ENCODE data around the gene NACAD.

Gene NACAD

DNA sequence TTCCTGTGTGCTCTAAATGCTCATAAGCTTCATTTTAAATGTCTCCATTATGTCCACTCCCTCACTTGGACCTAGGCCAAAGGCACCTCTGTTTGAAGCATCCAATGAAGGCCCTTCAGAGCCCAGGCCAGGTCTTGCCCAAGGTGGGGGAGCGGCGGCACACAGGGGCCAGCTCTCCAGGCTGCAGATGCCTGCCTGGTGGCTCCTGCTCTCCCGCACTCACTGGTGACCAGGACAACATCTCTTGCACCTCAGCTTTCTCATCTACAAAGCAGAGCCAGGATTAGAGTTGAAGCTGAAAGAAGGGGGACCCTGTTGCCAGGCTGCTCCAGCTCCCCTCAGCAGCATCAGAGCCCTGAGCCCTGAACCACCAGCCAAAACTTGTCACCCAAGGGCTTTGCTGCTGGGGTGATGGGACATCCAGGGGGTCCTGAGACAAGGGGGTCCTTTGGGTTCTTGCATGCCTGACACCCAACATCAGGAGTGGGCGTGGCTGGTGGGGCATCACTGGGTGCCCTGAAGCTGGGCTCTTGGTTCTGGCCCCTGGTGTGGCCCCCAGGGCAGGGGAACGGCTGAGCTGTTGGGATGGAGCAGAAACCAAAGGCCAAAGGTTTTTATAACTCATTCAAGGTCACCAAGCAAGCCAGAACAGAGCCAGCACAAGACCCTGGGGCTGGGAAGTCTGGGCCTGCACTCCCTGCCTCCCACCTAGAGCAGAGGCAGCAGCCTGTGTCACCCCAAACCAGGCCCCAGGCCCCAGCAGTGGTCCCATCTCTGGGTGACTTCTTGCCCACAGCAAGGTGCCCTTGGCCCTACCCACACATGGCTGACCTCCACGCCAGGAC is 1.2 kb downstream of the NACAD start:
- no peak for DNase-seq

DNA sequence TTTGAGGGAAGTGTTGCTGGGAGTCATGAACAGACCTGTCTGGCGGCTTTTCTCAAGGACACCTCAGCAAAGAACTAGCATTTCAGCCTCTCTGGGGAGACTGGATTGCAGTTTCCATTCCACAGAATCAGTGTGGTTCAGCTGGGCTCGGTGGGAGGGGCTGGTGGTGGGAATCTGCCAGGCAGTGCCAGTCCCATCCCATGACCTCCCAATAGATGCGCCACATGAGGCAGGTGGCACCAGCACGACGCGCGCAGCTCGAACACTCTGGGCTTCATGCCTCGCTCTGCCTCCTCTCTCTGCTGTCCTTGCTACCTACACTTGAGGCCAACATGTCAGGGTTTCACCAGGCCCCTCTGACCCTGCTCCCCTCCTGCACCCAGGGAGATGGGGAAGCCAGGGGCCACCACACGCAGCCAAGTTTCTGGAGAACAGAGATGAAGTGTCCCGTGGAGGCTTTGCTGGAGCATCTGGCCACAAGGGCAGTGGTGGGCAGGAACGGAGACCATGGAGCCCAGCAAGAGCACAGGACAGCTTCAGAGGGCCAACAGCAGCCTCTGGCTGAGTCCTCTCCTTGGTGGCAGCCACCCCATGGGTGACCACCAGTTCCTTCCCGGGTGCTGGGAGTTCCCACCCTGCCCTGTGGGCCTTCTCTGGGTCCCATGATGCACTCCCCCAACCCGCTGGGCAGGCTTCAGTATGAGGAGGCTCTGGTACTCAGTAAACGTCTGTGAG is 2.3 kb downstream of the NACAD start:
- no peak for DNase-seq

DNA sequence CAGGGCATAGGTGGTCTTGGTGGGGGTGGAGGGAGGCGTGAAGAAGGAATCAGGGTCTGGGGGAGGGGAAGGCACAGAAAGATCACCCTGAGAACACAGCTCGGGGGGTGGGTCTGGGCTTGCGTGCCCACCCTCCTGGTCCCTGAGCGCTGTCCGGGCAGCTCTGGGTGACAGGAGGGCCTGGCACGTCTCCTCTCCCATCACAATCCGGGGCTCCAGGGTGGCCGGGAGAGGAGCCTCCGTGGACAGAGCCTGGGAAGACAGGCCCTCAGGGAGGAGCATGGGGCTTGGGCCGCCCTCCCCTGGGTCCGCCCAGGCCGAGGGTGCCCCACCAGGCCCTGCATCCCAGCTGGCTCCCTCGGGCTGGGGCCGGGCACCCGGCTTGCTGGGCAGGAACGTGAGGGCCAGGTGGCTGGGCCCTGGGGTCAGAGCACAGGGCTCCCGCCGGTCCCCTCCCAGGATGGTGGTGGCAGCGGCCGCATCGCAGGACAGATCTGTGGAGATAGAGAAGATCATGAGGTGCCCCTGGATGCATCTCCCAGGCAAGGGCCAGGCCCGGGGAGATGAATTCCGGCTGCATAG is 3.1 kb downstream of the NACAD start:
- no peak for DNase-seq

DNA sequence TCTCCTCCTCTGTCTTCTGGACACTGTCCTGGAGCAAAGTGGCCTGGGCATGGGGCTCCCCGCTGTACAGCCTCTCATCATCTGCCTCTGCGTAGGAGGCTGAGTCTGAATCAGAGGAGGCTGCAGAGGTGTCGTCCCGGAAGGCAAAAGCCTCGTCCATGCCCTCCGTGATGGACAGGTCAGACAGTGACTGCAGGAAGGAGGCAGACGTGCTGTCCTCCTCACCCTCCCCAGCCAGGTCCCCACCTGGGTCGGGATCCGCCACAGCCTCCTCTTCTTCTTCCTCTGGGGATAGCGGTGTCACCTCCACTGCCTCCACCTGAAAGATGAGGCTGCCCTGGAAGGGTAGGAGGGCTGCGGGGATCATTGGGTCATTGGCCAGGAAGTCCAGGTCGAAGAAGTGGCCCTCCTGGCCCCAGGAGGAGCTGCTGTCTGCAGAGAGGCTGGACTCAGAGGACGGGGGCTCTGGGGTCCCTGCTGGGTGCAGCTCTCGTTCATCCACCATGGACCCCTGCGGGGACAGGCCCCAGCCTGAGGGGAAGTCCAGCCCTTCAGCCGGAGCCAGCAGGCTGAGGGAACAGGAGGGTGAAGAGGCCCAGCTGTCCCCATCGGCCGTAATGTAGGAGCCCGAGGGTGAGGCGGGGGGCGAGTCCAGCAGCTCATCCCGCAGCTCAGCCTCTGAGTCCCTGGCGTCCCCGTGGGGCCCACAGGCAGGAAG is 3.7 kb downstream of the NACAD start:
- DNase-seq = no peak

DNA sequence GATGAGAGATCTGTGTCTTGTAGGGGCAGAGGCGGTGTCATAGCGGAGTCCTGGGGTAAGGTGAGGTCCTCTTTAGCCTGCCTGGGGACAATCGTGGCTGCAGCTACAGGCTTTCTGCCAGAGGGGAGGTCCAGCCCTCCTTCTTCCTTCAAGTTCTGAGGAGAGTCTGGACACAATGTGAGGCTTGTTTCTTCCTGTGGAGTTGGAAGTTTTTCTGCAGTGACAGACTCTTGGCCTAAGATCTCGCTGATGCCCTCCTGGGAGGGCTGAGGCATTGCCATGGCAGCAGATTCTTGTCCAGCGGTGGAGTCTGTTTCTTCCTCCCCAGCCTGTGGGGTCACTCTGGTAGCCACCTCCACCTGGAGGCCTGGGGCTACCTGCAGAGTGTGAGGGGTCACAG is 4.4 kb downstream of the NACAD start:
- DNase-seq = no peak

DNA sequence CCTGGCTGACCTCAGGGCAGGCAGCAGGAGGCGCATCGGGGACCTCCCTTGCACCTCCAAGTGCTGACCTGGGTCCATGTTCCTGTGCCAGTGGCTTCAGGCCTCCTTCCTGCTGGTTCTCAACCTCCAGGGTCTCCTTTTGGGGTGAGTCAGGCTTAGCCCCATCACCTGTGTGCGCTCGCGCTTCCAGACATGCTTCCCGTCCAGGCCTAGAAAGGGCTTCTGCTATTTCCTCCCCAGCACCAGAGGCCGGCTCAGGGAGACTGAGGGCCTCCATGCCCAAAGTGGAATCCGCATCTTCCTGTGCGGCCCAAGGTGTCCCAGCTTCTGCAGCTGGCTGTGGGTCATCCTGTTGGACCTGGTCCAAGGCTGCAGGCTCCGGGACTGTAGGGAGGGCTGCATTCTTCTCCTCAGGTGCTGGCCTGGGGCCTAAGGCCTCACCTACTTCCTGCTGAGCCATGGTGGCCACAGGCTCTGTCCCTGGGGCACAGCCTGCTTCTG is 5.9 kb downstream of the NACAD start:
- no peak for DNase-seq

DNA sequence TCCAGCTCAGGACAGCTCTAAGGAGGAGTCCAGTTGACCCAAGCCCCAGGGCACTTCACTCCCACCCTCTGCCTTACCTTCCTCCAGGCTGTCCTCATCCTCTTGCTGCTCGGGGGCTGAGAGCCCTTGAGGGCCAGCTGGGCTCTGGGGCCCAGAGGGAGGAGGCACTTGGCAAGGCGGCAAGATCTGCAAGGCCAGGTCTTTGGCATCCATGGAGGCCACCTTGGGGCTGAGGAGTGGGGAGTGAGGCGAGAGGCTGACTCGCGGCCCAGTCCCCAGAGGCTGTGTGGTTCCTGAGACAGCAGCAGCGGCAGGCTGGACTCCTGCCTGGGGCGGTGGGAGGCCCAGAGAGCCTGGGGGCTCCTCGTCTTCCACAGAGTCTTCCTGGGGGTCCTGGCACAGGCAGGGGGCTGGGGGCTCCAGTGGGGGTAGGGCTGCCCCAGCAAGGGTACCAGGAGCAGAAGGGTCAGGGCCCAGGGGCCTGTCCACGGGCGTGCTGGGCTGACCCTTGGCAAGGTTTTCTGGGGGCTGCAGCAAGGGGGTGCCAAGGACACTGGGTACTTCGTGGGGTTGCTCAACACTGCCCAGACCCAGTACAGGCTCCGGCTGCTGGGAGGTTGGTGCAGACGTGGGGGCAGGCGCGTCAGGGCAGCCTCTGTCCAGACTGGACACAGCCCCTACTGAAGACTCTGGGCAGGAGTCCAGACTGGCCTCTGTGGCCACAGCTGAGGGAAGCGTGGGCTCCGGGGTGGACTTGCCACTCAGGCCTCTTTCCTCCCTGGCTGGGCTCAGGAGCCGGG is 6.5 kb downstream of the NACAD start:
- no peak for DNase-seq

DNA sequence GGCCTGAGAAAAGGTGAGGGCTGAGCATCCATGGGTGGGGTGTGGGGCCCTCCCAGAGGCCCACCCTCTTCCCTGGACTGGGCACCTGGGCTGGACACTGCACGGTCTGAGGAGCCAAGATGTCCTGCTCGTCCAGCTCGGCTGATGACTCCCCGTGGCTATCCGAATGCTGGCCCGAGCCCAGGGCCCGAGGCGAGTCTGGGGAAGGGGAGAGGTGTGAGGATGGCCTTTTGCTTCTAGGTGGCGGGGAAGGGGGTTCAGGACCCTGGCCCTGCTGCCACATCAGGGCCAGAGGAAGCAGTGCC is 7.1 kb downstream of the NACAD start:
- no peak for DNase-seq

DNA sequence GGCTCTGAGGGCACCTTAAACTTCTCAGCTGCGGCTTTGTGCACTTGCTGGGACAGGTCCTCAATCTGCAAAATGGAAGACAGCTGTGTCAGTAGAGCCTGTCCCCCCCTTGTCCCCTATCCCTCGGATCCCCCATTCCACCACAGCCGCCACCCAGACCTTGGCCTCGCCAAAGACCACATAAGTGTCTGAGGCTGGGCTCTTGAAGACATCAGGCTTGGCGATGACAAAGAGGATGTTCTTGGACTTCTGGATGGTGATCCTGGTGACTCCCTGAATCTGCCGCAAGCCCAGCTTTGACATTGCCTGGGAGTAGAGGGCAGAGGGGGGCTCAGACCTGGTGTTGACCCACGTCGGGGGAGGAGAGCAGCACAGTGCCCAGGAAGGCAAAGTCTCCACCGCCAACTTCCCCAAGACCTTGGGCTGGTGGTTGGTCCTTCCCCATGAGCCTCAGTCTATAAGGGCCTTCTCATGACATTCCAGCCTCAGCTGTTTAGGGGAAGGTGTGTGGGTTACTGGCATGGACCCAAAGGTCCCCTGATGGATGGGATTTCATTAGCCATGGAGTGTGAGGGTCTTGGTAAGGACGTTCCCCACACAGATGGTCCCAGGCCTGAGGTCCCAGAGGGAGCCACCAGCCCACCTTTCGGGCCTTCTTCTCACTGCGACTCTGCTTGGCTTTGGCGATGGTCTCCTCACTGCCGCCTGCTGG is 7.7 kb downstream of the NACAD start:
- no peak for DNase-seq

DNA sequence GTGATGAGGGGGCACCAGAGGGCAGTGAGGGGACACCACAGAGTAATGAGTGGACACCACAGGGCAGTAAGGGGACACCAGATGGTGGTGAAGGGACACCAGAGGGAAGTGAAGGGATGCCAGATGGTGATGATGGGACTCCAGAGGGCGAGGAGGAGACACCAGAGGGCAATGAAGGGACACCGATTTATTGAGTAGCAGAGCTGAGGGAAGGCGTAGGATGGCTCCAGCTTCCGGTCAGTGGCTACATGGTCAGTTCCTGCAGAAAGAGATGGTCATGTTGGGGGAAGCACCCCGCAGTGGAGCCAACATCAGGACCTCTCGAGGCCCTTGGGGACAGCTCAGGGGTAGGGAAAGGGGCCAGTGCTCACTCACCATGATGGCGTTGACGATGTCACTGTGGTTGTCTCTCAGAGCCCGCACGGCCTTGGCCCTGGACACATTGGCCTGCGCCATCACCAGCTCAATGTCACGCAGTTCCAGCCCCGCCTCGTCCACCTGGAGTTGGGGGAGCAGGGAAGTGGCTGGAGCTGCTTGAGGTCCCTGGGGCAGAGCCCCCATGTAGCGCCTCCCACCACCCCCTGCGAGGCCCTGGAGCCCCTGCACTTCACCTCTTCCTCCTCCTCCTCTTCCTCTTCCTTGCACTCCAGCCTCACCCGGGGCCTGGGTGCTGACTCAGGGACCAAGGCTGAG is 8.4 kb downstream of the NACAD start:
- DNase-seq = no peak

DNA sequence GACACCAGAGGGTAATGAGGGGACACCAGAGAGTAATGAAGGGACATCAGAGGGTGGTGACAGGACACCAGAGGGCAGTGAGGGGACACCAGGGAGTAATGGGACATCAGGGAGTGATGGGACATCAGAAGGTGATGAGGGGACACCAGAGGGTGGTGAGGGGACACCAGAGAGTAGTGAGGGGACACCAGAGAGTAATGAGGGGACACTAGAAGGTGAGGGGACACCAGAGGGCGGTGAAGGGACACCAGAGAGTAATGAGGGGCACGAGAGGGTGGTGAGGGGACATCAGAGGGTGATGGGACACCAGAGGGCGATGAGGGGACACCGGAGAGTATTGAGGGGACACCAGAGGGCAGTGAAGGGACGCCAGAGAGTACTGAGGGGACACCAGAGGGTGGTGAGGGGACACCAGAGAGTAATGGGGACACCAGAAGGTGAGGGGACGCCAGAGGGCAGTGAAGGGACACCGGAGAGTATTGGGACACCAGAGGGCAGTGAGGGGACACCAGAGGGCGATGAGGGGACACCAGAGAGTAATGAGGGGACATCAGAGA is 10.6 kb downstream of the NACAD start:
- peak; percentile 17 for DNase-seq

DNA sequence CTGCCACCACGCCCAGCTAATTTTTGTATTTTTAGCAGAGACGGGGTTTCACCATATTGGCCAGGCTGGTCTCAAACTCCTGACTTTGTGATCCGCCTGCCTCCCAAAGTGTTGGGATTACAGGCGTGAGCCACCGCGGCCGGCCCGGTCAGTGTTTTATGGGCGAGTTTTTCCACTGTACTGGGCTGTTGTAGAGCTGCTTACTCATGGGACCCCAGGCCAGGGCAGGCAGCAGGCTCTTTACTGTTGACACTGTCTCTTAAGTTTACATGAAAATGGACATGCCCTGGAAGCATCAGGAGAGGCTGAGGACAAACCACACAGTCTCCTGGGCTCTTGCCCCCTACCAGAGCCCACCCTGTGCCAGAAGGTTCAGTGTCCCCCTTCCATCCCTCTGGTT is 11.2 kb downstream of the NACAD start:
- no peak for DNase-seq

DNA sequence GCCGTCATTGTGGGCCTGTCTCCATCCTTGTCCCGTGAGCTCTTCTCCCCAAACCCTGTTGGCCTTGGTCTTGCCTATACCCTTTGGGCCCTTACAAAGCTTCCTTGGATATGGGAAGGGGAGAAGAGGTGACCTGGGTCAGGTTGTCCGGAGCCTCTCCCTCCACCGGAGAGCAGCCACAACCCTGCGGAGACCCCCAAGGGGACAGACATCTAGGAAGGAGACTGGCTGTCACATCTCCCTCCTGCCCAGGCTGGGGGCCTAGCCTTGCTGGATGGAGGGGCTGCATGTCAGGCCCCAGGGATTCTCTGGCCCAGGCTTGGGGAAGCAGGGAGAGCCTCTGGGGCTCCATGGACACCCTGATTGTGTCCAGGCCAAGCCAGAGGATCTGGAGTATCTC is 11.8 kb downstream of the NACAD start:
- no peak for DNase-seq

DNA sequence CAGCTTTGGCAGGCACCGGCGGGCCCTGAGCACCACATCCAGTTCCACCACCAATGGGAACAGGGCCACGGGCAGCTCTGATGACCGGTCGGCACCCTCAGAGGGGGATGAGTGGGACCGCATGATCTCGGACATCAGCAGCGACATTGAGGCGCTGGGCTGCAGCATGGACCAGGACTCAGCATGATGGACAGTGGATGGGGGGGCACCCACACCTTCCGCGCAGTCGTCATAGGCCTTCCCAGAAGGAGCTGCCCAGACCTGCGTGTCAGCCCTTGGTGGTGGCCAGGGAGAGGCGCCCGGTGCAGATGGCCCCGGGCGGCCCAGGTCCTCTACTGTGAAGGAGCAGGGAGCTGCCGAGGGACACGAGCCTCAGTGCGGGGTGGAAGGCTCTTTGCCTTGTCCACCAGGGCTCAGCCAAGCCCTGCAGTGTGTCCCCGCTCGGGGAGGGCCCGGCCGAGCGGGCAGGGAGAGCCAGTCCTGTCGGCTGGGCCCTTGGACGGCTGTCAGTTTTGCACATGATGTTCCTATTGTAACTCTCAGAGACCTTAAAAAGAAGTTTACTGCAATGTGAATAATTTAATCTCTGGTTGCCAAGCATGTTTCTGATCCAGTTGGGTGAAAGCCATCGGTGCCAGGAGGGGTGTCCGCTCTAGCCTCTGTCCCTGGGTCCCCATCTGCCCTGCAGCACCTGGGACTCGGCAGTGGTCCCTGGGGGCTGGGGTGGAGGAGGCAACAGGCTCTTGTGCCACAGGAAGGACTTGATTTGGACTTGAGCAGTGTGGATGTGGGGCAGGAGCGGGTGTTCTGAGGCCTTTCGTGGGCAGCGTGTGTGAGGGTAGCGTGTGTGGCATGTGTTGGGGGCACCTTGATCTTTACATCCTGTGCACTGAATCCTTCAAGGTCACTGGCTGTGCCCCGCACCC is 12.6 kb downstream of the NACAD start:
- DNase-seq = no peak

DNA sequence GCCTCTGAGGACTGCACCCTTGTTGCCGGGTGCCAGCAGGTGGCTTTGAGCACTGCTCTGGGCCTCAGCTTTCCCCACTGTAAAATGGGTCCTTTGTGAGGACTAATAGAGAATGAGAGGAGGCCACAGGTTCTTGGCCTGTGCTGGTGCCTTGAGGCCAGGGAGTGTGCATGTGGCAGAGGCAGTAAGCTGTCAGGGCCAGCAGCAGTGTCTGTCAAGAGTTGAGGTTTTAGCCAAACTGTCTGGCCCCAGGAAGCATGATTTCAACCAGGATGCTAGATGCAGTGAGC is 13.5 kb downstream of the NACAD start:
- DNase-seq = no peak

DNA sequence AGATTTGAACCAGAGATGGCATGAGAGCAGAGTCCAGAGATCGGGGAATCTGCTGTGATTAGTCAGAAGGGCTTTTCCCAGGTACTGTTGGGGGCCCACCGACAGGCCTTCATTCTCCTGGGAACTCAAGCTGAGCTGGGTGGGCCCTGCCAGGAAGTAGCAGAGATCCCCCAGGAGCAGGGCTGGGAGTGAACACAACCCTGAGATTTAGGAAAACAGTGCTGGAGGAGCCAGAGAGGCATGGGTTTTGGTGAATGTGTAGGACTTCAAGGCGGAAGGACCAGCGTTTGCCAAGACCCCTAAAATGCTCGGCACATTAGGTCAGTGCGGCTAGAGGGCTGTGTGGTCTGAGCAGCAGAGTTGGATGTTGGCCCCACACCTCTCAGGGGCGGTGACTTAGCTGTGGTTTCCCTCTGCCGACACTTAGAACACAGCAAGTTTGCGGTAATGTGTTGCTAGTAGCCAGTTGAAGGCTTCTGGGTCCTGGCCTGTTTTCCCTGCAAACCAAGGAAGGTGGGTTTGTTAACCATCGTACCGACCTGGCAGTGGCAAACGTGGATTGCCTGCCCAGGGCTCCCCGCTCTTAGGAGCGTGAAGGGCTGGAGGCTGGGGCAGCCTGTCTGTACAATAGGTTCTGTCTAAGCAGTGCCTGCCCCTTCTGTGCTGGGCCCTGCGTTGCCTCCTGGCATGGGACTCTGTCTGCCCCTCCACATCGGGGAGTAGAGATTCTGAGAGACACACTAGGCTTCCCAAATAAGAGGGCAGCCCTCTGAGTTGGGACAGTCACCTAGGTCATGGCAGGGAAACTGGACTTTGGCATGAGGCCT is 14.0 kb downstream of the NACAD start:
- no peak for DNase-seq

DNA sequence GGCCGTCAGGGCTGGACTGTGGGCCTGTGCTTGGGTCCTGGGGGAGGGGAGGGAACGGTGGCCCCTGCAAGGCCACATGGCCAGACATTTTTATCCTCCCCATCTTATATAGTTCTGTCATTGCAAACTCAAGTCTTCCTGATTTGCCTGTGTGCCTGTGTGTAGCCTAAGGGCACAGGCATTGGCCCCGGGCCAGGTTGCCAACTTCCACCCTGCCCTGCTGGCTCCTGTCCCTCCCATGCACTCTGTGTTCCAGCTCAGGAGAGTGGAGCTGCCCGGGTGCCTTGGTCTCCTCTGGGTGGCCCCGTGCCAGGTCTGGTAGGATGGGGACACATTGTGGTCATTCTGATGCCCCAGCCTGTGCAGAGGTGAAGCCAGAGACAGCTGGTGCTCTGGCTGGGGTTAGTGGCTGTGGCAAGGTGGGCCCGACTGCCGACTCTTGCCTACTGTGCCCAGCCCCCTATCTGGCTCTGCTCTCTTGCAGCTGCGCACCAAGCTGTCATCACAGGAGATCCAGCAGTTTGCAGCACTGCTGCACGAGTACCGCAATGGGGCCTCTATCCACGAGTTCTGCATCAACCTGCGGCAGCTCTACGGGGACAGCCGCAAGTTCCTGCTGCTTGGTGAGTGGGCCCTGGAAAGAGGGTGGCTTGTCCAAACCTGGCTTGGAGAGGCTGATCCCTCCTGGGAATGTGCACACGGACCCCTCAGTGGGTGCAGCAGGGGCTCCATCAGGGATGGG is 14.8 kb downstream of the NACAD start:
- no peak for DNase-seq

All from CD4-positive, alpha-beta T cell treated with Interleukin-17A for 4 hours (primary cell).